H1 (cell line): ENCODE measurements around the gene SPATA25. TPM values are rescaled to one million over a fixed set of nuclear protein-coding genes. Genes with fewer than 3 reads are reported as not detected.

Experiments used
- ATF2 ChIP-seq: IDR thresholded peaks from 2 replicates; pipeline ENCODE4 v1.6.1; 2012; ENCODE audit warnings: low read length, inconsistent platforms
- GABPA ChIP-seq: IDR thresholded peaks from 2 replicates; pipeline ENCODE4 v1.6.1; 2011; ENCODE audit warnings: mild to moderate bottlenecking, low read length, moderate library complexity, borderline replicate concordance; ENCODE audit not compliant: insufficient read depth
- polyA plus RNA-seq, 7 experiments: library from polyadenylated mRNA; depleted of rRNA in 3 of 7; stranded (reverse) in 5 of 7; unstranded in 2 of 7; fragments of >200 nt in 5 of 7; fragments of 200-250 nt in 2 of 7; gene quantifications; 1 replicate in 5 of 7; 2 replicates in 1 of 7; 4 replicates in 1 of 7; pipeline versions ENCODE4 v1.2.1 to v1.2.3, GENCODE V29; 2011 to 2013; ENCODE audit warnings: missing spikeins in 2 of 7, mixed read lengths in 2 of 7
- total RNA-seq: library from RNA; stranded (reverse); fragmentation: NEBNext Ultra II Directional; extraction: Animal tissue kit (Norgen Biotek cat#: 25700); gene quantifications from 2 replicates; pipeline ENCODE4 v1.2.1, GENCODE V29; 2021

Gene SPATA25
- total and polyA plus RNA-seq, 2 of the 8 experiments (the other 6 are each of a cell fraction or from before 2014, with no cell fraction given), result 2.0 to 3.0 TPM

GRCh38 chr20:45920462-45921336 lies 33.3 kb upstream of the SPATA25 start (continued):
- no peak for TF ChIP-seq GABPA
- TF ChIP-seq ATF2, result no peak
